Vagina (tissue), 2 donors: ENCODE measurements around the gene CEMIP.

Experiments used
- POLR2A ChIP-seq, 2 donors: fragments of 450-650 bp; IDR thresholded peaks; one replicate each; pipeline ENCODE4 v1.6.1; 2017; ENCODE audit warnings: antibody characterized with exemption in 2 of 2, mild to moderate bottlenecking in 2 of 2, moderate library complexity in 2 of 2
- POLR2AphosphoS5 ChIP-seq, 2 donors: sonication (generic); formaldehyde crosslinking; IDR thresholded peaks; one replicate each; pipeline ENCODE4 v1.9.0; 2017; ENCODE audit warnings: antibody characterized with exemption in 2 of 2, mild to moderate bottlenecking in 2 of 2, low read depth in 1 of 2; ENCODE audit not compliant: insufficient read depth in 1 of 2
- TF ChIP-seq, protein P1 (sequence below), 3 experiments: fragments of 450-650 bp in 2 of 3; fragments of 200-600 bp in 1 of 3; sonication (generic) in 1 of 3; IDR thresholded peaks; one replicate each; pipeline ENCODE4 v1.5.1; 2017 to 2019; ENCODE audit warnings: antibody characterized with exemption in 3 of 3, mild to moderate bottlenecking in 2 of 3, moderate library complexity in 2 of 3

DNA sequence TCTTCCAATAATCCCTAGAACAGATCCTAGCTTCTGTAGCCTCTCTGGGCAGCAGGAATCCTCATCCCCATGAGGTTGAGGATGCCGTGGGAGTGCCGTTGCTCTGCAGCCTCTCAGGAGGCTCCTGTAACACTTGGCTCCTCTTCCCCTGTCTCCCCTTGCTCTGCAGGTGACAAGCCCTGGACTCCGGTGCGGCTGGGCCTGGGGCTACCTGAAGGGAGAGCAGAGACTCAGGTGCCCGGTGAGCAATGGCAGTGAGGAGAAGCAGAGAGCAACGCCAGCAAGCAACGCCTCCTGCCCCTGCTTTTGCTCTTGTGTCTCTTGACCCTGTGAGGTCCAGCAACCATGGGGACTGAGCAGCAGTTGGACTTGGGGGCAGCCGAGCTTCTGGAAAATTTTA lies 91.2 kb downstream of the CEMIP start:
- TF ChIP-seq, protein P1, sequence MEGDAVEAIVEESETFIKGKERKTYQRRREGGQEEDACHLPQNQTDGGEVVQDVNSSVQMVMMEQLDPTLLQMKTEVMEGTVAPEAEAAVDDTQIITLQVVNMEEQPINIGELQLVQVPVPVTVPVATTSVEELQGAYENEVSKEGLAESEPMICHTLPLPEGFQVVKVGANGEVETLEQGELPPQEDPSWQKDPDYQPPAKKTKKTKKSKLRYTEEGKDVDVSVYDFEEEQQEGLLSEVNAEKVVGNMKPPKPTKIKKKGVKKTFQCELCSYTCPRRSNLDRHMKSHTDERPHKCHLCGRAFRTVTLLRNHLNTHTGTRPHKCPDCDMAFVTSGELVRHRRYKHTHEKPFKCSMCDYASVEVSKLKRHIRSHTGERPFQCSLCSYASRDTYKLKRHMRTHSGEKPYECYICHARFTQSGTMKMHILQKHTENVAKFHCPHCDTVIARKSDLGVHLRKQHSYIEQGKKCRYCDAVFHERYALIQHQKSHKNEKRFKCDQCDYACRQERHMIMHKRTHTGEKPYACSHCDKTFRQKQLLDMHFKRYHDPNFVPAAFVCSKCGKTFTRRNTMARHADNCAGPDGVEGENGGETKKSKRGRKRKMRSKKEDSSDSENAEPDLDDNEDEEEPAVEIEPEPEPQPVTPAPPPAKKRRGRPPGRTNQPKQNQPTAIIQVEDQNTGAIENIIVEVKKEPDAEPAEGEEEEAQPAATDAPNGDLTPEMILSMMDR (IDR thresholded peaks at IDR 0.05) = no peak
- TF ChIP-seq POLR2A (IDR thresholded peaks at IDR 0.05) (no peak), POLR2AphosphoS5 (IDR thresholded peaks at IDR 0.05; ENCODE audit: insufficient read depth in 1 of 2, low read depth in 1 of 2) (no peak)
